Measurements from ENCODE around the gene GABPA. TPM values are rescaled to one million over a fixed set of nuclear protein-coding genes. Genes with fewer than 3 reads are reported as not detected.

The GABPA gene
- total and polyA plus RNA-seq, 9 of the 15 experiments (the other 6 are each of a cell fraction or from before 2014, with no cell fraction given), result 8.9 to 35.7 (median 22.8) TPM

DNA sequence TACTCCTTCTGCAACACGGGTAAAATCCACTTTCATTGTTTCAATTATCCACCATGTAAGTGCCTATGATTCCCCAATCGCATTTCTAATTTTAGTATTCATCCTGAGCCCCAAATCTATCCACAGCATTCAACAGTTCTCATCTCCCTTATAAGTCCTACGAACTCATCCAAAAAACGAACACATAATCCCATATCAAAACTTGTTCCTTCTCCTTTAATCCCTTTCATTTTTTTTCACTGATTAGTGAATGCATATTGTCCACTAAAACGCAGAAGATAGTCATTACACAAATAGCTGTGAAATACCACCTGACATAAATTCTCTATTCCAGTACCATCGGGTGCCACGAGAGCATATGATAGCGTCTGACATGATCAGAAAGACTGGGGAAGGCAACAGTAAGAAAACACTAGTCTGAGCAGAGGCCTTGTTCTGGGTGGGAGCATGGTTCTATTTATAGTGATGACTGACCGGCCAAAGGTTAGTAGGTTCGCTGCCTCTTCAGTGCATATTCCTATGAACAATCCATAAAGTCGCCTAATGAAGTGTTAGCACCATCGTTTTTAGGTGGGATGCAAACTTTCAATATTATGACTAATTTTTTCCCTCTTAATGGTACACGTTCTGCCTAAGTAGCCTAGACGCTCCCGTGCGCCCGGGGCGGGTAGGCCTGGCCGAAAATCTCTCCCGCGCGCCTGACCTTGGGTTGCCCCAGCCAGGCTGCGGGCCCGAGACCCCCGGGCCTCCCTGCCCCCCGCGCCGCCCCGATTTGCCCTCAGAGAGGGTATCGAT is 716 bp upstream of the GABPA start (continued):
- TF ChIP-seq TEAD2 (tag; IDR thresholded peaks at IDR 0.05) (no peak), BHLHE40 (IDR thresholded peaks at IDR 0.05; ENCODE audit: low read length) (peak; percentile 11; the same call in 1 of the 2 replicates), PHF21A (IDR thresholded peaks at IDR 0.05; ENCODE audit: borderline replicate concordance, low read depth) (no peak), KAT7 (CRISPR knock-in tag; IDR thresholded peaks at IDR 0.05; ENCODE audit: borderline replicate concordance) (no peak), CHD1 (IDR thresholded peaks at IDR 0.05; ENCODE audit: low read length) (peak; percentile 58), POLR2H (tag; IDR thresholded peaks at IDR 0.05; ENCODE audit: low read depth) (no peak), NR1H2 (CRISPR knock-in tag; IDR thresholded peaks at IDR 0.05) (no peak), TAF9B (IDR thresholded peaks at IDR 0.05; ENCODE audit: partially characterized antibody) (peak; percentile 7), EZH2 (IDR thresholded peaks at IDR 0.05; ENCODE audit: borderline replicate concordance, low read depth, low read length) (no peak), ZNF589 (CRISPR knock-in tag; IDR thresholded peaks at IDR 0.05; ENCODE audit: low read depth) (no peak), NCOR1 (IDR thresholded peaks at IDR 0.05) (peak; percentile 29; the same call in 1 of the 2 replicates), ZBTB49 (CRISPR knock-in tag; IDR thresholded peaks at IDR 0.05; ENCODE audit: borderline replicate concordance) (0 out of 2 replicates have a peak, but pooled peaks have one; percentile 27), PBX2 (CRISPR knock-in tag; IDR thresholded peaks at IDR 0.05; ENCODE audit: low read depth) (no peak), PBX2 (tag; conservative IDR thresholded peaks at IDR 0.05; ENCODE audit: low read depth) (no peak), PKNOX1 (IDR thresholded peaks at IDR 0.05) (peak; percentile 10; the same call in 1 of the 2 replicates), MEF2A (IDR thresholded peaks at IDR 0.05; ENCODE audit: control insufficient read depth, low read depth, low read length) (peak; percentile 83), SMARCA5 (IDR thresholded peaks at IDR 0.05) (0 out of 2 replicates have a peak, but pooled peaks have one; percentile 22), ZNF124 (CRISPR knock-in tag; IDR thresholded peaks at IDR 0.05) (no peak), DNMT1 (IDR thresholded peaks at IDR 0.05) (no peak), FOSL1 (tag; conservative IDR thresholded peaks at IDR 0.05) (peak; percentile 16)
- TF ChIP-seq, protein P1, sequence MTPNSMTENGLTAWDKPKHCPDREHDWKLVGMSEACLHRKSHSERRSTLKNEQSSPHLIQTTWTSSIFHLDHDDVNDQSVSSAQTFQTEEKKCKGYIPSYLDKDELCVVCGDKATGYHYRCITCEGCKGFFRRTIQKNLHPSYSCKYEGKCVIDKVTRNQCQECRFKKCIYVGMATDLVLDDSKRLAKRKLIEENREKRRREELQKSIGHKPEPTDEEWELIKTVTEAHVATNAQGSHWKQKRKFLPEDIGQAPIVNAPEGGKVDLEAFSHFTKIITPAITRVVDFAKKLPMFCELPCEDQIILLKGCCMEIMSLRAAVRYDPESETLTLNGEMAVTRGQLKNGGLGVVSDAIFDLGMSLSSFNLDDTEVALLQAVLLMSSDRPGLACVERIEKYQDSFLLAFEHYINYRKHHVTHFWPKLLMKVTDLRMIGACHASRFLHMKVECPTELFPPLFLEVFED (CRISPR knock-in tag; conservative IDR thresholded peaks at IDR 0.05), result 0 out of 2 replicates have a peak, but pooled peaks have one; percentile 66
